Aorta (tissue), 5 donors: ENCODE data around the gene IKBKG. TPM values are rescaled to one million over a fixed set of nuclear protein-coding genes. Genes with fewer than 3 reads are reported as not detected.

Source experiments
- ATAC-seq: fragments of 200-7000 bp; cut with Tn5 transposase; one replicate; pipeline ENCODE4 v1.9.1; 2022; ENCODE audit warnings: moderate library complexity; ENCODE audit not compliant: low FRiP score
- DNase-seq, 2 donors: peaks; one replicate each; pipeline ENCODE4 v3.0.0-alpha.2; 2020
- H3K27ac ChIP-seq, 2 donors: one replicate each; pipeline ENCODE4 v1.5.1; 2013; ENCODE audit warnings: low read length in 2 of 2, mild to moderate bottlenecking in 2 of 2, moderate library complexity in 2 of 2, control low read depth in 1 of 2, inconsistent platforms in 1 of 2, low read depth in 1 of 2
- H3K27me3 ChIP-seq, 2 donors: one replicate each; pipeline ENCODE4 v1.6.1; 2013; ENCODE audit warnings: control low read depth in 1 of 2, low read length in 1 of 2, mild to moderate bottlenecking in 1 of 2, moderate library complexity in 1 of 2; ENCODE audit not compliant: insufficient read depth in 2 of 2, control insufficient read depth in 1 of 2
- H3K36me3 ChIP-seq, 2 donors: one replicate each; pipeline ENCODE4 v1.6.1; 2013; ENCODE audit warnings: control low read depth in 1 of 2, low read length in 1 of 2, mild to moderate bottlenecking in 1 of 2; ENCODE audit not compliant: insufficient read depth in 2 of 2, control insufficient read depth in 1 of 2
- H3K4me1 ChIP-seq, 2 donors: one replicate each; pipeline ENCODE4 v1.6.1; 2013; ENCODE audit warnings: low read length in 2 of 2, control low read depth in 1 of 2, mild to moderate bottlenecking in 1 of 2, moderate library complexity in 1 of 2; ENCODE audit not compliant: insufficient read depth in 2 of 2, control insufficient read depth in 1 of 2
- H3K4me3 ChIP-seq, 2 donors: one replicate each; pipeline ENCODE4 v1.5.1; 2013; ENCODE audit warnings: low read length in 2 of 2, control low read depth in 1 of 2, mild to moderate bottlenecking in 1 of 2
- H3K9me3 ChIP-seq: one replicate; pipeline ENCODE4 v1.6.1; 2013; ENCODE audit warnings: mild to moderate bottlenecking, low read length; ENCODE audit not compliant: control insufficient read depth
- WGBS, 2 donors: extraction: QIAGEN DNeasy Blood & Tissue Kit; methylation state at CpG; one replicate each; pipeline ENCODE4 v1.1.7; 2013; 5-methylcytosine and 5-hydroxymethylcytosine counted together
- intact Hi-C, 2 donors: fragments of 100-400 bp; cut with DNase I; formaldehyde crosslinking; loops; one replicate each; pipeline versions ENCODE4 v1.14.2 to v1.15.0; 2022
- polyA plus RNA-seq, 2 donors: library from polyadenylated mRNA; stranded (reverse); fragments of 200-250 nt; gene quantifications; one replicate each; pipeline ENCODE4 v1.2.3, GENCODE V29; 2013
- total RNA-seq, 2 donors: library from RNA; stranded (reverse); fragmentation: NEBNext Ultra II Directional; extraction: Animal tissue kit (Norgen Biotek cat#: 25700); gene quantifications; one replicate each; pipeline ENCODE4 v1.2.1, GENCODE V29; 2021
- donor health status: healthy with polysubstance abuse.
- donor health status: Bipolar disorder and iron deficiency.
- donor health status: DM: no; HTN: no; CAD: no.
- donor health status: DM: no; HTN: no; CAD: no.
- donor health status: DM: yes; HTN: yes; CAD: no.

The IKBKG gene
- total and polyA plus RNA-seq, 4 donors = 12.0 to 51.3 (median 31.1) TPM

DNA sequence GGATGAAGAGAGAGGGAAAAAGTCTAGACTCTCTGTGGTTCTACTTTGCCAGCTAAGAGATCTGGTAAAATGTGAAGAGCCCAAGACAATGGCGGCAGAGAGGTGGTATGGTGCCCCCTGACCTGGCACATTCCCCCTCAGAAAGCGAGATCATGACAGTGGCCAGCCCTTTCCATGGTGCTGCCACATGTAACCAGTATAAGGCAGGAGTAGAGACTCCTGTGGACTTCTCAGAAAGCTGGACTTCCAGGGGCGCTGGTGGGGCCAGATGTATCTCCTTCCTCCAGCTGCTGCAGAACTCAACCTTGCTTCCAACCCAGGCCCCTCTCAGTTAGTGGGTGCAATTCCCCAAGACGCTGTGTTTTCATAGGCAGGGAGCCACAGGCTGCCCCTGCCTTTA, 47.1 kb downstream of the IKBKG start:
- DNase-seq = peak in 1 of 2 donors; percentile 33
- 72 to 87% methylated on average over 4 of the region's 4 CpGs for WGBS, 2 donors

DNA sequence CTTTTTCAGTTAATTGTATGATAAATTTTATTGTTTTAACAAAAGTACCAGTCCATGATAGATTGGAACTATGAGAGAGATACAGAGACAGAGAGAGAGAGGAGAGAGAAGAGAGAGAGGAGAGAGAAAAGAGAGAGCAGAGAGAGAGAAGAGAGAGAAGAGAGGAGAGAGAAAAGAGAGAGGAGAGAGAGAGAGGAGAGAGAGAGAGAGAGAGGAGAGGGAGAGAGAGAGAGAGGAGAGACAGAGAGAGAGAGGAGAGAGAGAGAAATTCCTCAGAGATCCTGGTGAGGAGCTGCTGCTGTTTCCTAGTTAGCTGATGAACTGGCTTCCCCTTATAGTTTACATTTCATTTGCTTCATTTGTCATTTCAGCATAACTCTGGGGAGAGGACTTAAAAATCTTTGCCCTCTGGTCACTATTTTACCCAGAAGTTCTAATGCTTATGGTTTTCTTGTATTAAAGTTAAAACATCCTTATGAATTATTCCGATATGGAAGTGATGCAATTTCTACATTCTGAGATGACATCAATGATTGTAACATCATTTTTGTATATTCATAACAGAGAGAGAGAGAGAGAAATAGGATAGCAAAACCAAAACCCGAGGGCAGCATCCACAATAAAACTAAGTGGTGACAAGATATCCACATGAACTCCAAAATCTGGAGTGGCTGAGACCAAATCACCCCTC, 48.3 kb downstream of the IKBKG start:
- Histone ChIP-seq H3K4me1 (no peaks in the 10 kb centered on the region), H3K27me3 (no peaks in the 10 kb centered on the region), H3K4me3 (no peak overlapping the region), H3K27ac (no peak overlapping the region), H3K36me3 (no peaks in the 10 kb centered on the region), H3K9me3 (no peaks in the 10 kb centered on the region)
- no peak for ATAC-seq
- no peak for DNase-seq
- 55 to 72% methylated on average over 2 of the region's 2 CpGs for WGBS, 2 donors
- intact Hi-C loops = no loop called here

More for the DNA sequence above, 47.1 kb downstream of the IKBKG start:
- ATAC-seq = no peak
- H3K4me3 ChIP-seq = no peak overlapping the region
- intact Hi-C loops = no loop called here
- H3K9me3 ChIP-seq = no peaks in the 10 kb centered on the region
- no peaks in the 10 kb centered on the region for H3K27me3 ChIP-seq
- H3K36me3 ChIP-seq = no peaks in the 10 kb centered on the region
- H3K4me1 ChIP-seq = no peaks in the 10 kb centered on the region
- no peak overlapping the region for H3K27ac ChIP-seq

DNA sequence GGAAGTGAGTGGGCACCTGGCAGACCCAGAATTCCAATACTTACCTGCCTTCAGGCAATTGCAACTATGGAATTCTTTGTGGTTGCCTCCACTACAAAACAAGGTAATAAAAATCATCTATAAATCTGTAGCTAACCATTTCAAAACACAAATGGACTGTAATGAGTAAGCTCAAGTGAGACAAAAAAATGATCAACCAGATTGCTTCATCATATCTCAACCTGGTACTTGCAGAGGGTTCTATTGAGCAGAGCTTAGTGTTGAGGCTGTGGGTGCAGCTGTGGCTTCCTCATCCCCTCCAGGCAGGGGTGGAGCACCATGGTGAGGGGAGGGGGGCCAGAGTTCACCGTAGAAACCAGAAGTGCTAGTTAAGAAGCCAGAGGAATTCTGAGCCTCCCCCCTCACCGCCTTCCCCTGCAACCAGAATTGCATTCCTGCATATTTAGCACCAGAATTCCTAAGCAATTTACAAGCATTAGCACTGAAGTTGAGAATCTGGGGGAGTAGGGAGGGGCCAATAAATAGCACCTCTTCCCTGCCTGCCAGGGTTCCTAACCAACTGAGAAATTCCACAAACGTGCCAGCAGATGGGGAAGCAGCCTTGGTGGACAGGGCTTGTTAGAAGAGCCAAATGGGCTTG, 49.0 kb downstream of the IKBKG start:
- DNase-seq (peak in 1 of 2 donors; percentile 58), ATAC-seq (no peak)

DNA sequence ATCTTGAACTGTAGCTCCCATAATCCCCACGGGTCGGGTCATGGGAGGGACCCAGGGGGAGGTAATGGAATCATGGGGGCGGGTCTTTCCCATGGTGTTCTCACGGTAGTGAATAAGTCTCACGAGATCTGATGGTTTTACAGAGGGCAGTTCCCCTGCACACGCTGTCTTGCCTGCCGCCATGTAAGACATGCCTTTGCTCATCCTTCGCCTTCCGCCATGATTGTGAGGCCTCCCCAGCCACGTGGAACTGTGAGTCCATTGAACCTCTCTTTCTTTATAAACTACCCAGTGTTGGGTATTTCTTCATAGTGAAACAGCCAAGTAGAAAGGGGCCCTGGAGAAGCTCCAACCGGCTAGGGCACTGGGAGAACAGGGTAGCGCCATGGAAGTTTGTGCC, 49.8 kb downstream of the IKBKG start:
- WGBS, 2 donors = 88 to 93% methylated on average over 12 of the region's 12 CpGs
- intact Hi-C loops = no loop called here
- ATAC-seq (no peak), DNase-seq (no peak)
- Histone ChIP-seq H3K36me3 (no peaks in the 10 kb centered on the region), H3K9me3 (no peaks in the 10 kb centered on the region), H3K4me1 (no peaks in the 10 kb centered on the region), H3K4me3 (no peak overlapping the region), H3K27ac (no peak overlapping the region), H3K27me3 (no peaks in the 10 kb centered on the region)

More for the DNA sequence above, 49.0 kb downstream of the IKBKG start:
- intact Hi-C loops = no loop called here
- Histone ChIP-seq H3K4me1 (no peaks in the 10 kb centered on the region), H3K4me3 (no peak overlapping the region), H3K27me3 (no peaks in the 10 kb centered on the region), H3K9me3 (no peaks in the 10 kb centered on the region), H3K36me3 (no peaks in the 10 kb centered on the region), H3K27ac (no peak overlapping the region)
- 8 to 18% methylated on average over 3 of the region's 3 CpGs for WGBS, 2 donors

DNA sequence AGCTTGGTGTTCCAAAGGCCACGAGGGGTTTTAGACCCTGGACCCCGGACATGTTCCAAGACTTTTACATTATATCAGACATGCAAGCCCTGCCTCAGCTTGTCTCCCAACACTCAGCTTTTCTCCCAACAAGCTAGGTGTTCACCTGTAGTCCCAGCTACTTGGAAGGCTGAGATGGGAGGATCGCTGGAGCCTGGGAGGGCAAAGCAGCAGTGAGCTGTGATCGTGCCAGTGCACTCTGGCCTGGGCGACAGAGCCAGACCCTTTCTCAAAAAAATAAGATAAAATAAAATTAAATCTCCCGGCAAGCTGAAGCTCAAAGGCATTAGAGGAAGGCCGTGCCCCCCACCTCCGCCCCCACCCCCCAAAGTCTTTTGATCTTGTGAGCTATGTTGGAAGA, 51.2 kb downstream of the IKBKG start:
- Histone ChIP-seq H3K4me3 (no peak overlapping the region), H3K4me1 (no peaks in the 10 kb centered on the region), H3K36me3 (no peaks in the 10 kb centered on the region), H3K9me3 (no peaks in the 10 kb centered on the region), H3K27me3 (no peaks in the 10 kb centered on the region), H3K27ac (no peak overlapping the region)
- ATAC-seq (no peak), DNase-seq (no peak)
- WGBS, 2 donors = 89 to 95% methylated on average over 8 of the region's 8 CpGs
- intact Hi-C loops = no loop called here

DNA sequence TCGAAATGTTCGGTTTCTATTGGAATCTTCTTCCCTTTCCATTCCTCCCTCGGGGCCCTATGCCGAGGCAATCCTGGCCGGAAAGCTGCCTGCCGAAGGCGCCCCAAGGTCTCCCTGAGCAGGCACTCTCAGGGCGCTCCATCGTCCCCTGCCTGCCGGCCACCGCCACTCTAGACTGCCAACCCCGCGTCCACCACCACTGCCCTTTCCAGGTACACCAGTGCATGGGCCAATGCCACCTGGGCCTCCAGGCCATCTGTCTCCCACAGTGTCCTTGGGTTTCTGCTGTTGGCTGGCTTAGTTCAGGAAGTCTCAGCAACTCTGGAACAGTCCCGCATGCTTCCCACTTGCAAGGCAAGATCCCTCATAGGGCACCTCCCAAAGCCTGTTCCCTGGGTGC, 52.1 kb downstream of the IKBKG start:
- WGBS, 2 donors = 94 to 96% methylated on average over 14 of the region's 14 CpGs
- no peak for DNase-seq
- ATAC-seq = no peak

DNA sequence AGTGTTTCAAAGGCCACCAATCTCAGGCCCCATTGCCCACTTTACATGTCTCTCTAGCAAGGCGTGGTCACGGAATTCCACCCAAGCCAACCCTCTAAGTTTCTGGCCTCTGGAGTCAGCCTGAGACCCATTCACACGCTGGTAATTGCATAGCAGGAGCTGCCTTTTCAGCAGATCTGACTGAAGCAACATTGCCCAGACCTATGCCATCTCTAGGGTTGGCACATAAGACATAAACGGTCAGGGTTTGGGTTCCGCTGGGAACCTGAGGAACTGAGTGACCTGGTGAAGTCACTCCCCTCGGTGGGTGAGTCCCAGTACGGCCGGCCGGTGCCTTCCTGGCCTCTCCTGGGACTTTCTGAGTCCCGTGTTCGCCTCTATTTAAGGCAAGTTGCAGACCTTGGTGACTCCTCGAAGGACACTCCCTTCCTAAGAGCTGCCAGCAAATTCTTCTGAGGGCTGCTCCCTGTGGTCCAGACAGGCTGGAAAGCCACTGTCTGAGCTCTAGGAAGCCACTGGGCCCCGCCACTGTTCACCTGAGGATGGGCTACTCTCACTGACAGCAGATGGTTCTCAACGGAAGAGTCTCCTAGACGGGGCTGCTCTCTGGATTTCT, 53.4 kb downstream of the IKBKG start:
- DNase-seq (no peak), ATAC-seq (no peak)

More for the DNA sequence above, 52.1 kb downstream of the IKBKG start:
- Histone ChIP-seq H3K9me3 (no peaks in the 10 kb centered on the region), H3K4me3 (no peak overlapping the region), H3K27ac (no peak overlapping the region), H3K27me3 (no peaks in the 10 kb centered on the region), H3K36me3 (no peaks in the 10 kb centered on the region), H3K4me1 (no peaks in the 10 kb centered on the region)
- intact Hi-C loops = no loop called here

DNA sequence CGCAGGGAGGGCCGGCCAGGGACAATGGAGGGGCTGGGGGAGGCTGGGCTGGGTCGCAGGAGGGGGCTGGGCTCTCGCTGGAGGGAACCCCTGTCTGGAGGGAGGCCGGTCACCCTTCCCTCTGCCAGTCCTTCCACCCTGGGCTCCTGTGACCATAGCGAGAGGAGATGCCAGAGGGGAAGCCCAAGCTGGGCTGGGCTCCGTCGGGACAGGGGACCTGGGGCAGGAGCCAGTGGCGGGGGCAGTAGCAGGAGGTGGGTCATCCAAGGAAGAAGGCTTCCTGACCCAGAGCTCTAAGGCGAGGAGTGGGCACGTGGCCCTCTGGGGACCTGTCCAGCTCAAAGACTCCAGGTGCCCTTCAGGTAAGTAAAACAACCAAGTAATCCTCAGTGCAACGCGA, 54.8 kb downstream of the IKBKG start:
- no peaks in the 10 kb centered on the region for H3K9me3 ChIP-seq
- 80 to 82% methylated on average over 11 to 13 of the region's 13 CpGs for WGBS, 2 donors
- ATAC-seq = no peak
- intact Hi-C loops = no loop called here
- no peak overlapping the region for H3K4me3 ChIP-seq
- no peaks in the 10 kb centered on the region for H3K27me3 ChIP-seq
- no peak overlapping the region for H3K27ac ChIP-seq
- no peaks in the 10 kb centered on the region for H3K36me3 ChIP-seq
- H3K4me1 ChIP-seq = no peaks in the 10 kb centered on the region
- DNase-seq = no peak

More for the DNA sequence above, 53.4 kb downstream of the IKBKG start:
- Histone ChIP-seq H3K4me3 (no peak overlapping the region), H3K27me3 (no peaks in the 10 kb centered on the region), H3K9me3 (no peaks in the 10 kb centered on the region), H3K27ac (no peak overlapping the region), H3K36me3 (no peaks in the 10 kb centered on the region), H3K4me1 (no peaks in the 10 kb centered on the region)
- 70 to 74% methylated on average over 15 of the region's 15 CpGs for WGBS, 2 donors
- intact Hi-C loops = no loop called here
